HUDEP-2 (cell line): ENCODE results near the gene SLITRK3.
"Not testable (repeated sequence)": the region's sequence is repeated elsewhere in the genome, so short reads cannot be mapped to it uniquely, and the experiment has no call there.

Experiments
- DNase-seq, 76 experiments: peaks; one replicate each; lab custom pipeline; 2025; ENCODE audit not compliant: unreplicated experiment in 76 of 76; lab: John Stamatoyannopoulos, UW

SLITRK3 gene

DNA sequence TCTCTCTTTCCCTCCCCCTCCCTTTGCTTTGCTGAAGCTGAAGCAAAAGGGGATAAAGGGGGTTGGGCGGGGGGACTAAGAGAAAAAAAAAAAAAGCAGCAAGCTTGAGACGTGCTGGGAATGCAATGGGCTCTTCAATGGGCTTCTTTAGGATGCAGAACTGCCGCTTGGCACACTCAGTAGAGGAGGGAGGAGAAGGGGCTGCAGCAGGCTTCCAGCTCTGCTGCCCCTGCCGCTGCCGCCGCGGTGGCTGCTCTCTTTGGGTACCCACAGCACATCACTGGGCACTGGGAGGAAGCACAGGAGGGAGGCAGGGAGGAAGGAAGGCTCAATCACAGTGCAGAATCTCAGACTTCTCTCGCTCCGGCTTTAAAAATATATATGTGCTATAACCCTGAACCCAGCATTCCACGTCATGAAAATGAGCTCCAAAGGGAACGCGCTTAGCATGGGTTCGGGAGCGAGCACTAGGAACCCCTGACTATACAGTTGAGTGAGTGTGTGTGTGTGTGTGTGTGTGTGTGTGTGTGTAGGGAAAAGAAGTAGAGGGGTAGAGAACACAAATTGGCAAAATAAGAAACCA lies 3.5 kb downstream of the SLITRK3 start:
- no peak for DNase-seq

DNA sequence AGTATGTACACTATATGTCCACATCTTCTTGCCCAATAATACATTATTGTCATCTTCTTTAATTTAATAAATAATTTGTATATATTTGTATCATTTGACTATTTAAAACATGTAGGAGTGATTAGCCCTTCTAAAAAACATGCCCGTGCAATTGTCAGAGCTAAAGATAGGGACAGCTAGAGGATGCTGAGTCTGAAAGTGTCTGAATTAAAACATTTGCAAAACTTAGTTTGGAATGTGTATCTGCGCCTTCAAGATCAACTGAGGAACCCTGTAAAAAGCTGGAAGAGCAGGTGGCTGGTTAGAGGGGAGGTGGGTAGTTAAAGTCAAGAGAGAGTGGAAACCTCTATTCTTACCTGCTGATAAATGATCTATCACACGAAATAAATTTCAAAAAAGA lies 4.7 kb downstream of the SLITRK3 start:
- no peak for DNase-seq

DNA sequence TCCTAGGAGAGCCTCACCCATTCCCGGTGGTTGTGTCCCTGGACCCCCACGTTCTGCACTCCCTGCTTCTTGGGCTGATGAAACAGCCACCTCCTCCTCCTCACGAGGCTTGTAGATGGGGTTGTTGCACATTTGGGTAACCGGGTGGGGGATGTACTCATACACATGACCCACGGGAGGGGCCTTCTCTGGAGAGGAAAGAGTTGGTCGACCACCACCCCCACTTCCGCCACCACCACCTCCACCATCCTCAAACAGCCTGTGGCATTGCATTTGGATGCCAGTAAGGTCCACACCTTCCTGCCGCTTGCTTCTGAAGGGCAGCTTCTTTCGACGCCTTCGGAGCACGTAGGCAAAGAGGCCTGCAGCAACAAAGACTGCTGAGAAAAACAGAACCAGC lies 7.7 kb downstream of the SLITRK3 start:
- DNase-seq = no peak

DNA sequence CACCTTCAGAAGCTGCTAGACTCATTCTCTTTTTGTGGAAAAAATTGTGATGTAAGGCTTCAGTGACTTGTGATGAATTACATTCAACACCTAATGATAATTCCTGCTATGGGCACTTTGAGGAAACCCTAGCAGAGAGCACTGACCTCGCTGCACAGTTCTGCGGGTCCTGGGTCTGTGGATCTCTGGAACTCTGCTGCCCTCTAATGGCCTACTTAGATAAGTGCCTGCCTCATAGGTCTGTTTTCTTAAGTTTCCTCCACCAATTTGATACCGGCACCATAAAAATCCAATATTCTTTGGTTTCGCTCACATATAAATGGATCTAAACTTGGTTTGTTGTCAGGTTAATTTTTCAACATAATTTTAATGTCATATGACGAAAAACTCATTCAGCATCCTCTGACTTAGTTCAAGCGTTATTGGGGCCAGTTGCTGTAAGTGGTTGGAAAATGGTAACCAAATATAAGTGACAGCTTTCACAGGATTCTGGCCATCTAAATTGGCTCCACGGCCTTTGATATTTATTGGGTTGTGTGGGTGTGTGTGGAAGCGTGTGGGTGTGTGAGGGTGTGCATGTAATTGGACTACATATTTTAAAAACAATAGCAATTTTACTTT lies 10.4 kb downstream of the SLITRK3 start:
- DNase-seq = peak in 36 of 76 experiments; percentile 0 to 71 (median 12)

DNA sequence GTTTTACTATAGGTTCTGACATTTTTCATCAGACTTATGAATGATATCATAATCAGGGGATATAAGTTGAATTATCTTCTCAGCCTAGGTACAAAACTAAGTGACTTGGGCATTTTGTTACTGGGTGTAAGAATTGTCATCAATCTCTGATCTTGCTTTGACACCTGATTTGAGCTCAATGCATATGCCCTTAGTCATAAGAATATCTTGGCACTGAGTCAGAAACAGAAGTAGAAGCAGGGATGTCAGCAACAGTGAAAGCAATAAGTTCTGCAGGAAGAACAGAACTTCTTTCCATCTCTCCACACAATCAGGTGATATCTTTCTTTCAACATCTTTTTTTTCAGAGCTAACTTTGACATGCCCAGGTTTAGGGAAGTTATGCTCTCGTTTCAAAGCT lies 14.6 kb downstream of the SLITRK3 start:
- no peak for DNase-seq

DNA sequence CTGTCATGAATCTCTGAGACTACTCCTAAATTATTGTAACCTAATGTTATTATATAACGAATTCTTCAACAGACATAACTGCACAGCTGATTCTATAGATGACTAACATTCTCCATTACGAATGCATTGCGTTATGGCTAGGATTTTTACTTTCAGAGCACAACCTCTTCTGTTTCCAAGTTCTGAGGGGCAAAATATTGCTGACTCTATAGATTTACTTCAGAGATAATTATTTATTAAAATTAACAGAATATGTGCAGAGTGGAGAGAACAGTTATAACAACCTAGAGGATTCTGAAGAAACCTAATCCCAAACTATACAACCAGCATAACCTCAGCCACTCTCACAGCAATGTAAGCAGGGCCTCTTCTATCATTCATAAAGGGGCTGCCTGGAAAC lies 25.9 kb downstream of the SLITRK3 start:
- DNase-seq = no peak

DNA sequence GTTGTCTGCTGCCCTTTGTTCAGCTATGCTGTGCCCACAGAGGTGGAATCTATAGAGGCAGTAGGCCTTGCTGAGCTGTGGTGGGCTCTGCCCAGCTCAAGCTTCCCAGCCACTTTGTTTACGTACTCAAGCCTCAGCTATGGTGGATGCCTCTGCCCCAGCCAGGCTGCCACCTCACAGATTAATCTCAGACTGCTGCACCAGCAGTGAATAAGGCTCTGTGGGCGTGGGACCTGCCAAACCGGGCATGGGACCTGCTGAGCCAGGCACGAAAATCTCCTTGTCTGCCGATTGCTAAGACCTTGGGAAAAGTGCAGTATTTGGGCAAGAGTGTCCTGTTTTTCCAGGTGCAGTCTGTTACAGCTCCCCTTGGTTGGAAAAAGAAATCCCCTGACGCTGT lies 26.8 kb downstream of the SLITRK3 start:
- DNase-seq = no peak

DNA sequence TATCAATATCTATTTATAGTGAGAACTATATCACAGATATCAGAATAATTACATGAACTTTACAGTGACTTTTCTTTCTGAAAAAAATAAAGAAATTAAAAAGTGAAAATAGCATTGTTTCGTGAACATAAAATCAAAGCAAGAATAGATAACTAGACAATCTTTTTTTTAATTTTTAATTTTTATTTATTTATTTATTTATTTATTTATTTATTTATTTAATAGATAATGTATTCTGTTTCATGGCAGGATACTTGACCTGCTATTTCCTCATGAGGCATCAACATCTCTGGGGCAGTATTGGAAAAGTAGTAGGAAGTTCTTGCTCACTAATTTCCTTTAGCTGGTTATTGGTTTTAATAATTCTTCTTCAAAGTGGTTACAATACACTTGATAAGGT lies 33.3 kb downstream of the SLITRK3 start:
- DNase-seq = no peak

DNA sequence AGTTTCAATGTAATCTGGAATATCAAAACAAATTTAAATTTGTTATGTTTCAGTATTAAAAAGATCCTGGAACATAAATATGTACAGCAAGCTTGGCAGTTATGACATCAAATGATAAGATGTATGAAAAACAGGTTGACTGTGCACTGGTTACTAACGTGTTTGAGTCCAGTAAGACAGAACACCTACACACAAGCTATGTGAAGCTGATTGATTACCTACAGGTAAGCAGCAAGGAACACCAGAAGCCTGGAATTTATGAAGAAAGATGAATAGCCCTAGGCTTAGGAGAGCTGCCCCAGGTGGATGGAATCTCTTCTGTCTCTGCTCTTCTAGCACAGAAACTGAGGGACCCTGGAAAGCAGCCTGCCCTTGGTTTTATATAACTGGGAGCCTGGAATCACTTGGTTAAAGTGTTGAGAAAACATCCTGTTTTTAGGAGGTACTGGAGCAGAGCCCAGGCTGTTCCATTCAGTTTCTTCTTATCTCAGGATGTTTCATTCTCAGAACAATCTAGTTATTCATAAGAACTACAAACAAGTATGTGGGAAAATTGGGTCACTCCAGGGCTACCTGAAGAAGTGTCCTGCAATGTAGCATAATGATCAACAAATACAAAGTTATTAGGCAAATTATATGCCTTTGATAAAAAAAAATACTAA lies 36.3 kb downstream of the SLITRK3 start:
- DNase-seq = no peak

DNA sequence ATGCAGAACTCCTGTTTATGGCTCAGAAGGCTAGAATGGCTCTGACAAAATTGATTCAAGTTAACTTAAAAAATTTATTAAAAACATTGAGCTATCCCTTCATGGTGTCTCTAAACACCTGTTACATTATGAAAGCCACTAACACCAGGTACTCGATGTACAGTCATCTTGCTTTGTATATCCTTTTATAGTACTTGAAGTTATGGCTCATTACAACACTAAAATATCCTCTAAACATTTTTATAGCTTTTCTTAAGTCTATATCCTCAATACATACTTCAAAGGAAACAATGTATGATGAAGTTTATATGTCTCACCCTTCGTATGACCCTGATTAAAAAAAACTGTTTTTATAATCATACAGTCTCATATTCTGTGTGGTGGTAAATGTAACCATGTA lies 38.2 kb downstream of the SLITRK3 start:
- DNase-seq = no peak

DNA sequence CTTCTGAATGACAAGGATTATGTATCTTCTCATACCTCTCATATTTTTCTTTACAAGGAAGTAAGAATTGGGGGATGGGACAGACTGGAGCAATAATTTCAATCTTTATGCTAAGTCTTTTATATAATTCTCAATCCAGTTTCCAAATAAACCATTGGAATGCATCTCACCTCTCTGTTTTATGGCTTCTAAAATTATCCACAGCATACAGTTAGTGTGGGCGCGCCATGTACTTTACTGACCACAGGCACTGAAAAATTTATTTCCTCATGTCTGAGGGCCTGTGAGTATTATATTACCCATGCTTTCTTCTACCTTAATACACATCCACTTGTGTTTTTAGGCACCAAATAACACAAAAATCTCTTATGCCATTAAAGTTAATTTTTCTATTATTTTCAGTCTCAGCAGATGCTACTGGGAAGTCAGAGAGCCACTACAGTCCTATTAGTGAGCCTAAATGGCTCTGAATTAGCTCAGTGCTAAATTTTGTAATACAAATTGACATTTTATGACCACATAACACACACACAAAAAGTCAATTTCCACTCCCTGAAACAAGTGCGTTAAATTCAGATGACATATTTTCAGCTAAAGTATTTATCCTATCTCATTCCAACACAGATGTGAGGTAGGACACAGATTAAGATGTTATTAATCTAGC lies 39.3 kb downstream of the SLITRK3 start:
- no peak for DNase-seq

DNA sequence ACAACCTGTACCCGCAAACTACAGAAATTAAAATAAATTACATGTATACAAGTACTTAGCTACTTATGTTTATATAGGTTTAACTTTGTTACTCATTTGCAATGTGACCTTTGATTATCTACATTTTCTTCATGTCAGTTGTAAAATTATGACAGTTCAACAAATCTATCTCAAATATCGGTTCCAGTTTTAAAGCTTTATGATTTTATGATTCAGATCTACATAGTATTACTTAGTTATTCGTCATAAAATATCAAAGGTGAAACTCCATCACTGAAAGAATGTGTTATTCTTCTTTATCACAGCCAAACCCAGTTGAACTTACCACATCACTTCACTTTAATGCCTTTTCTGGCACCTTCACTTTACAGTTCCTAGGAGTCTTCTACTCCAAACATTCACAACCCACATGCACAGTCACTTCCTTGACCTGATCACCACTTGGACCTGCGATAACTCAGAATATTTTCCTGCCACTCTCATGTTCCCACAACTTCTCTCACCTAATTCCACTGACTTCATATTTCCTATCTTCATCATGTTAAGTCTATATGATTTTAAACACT lies 47.2 kb downstream of the SLITRK3 start:
- no peak for DNase-seq

DNA sequence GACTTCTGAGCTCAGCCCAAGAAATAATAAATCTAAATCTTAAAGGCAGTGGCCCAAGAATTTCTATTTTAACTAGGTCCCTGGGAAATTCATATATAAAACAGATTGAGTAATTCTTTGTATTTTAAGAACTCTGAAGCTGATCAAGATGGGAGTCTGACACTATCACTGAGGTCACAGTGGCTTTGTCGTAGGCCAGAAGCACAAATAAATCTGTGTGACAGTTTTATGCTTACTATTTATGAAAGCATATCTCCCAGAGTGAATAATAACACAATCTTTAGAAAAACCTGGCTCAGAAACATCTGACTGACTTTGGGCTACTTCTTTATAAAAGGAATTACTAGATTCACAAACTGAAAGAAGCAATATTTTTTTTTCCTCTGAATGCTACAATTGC lies 51.9 kb downstream of the SLITRK3 start:
- no peak for DNase-seq

DNA sequence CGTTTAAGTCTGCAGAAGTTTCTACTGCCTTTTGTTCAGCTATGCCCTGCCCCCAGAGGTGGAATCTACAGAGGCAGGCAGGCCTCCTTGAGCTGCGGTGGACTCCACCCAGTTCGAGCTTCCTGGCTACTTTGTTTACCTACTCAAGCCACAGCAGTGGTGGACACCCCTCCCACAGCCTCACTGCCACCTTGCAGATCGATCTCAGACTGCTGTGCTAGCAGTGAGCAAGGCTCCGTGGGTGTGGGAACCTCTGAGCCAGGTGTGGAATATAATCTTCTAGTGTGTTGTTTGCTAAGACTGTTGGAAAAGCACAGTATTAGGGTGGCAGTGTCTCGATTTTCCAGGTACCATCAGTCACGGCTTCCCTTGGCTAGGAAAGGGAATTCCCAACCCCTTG lies 56.3 kb downstream of the SLITRK3 start:
- not testable (repeated sequence) for DNase-seq
